ENCODE data around the gene YWHAE. TPM values are rescaled to one million over a fixed set of nuclear protein-coding genes. Genes with fewer than 3 reads are reported as not detected.
"Not testable (repeated sequence)": the region's sequence is repeated elsewhere in the genome, so short reads cannot be mapped to it uniquely, and the experiment has no call there.

The YWHAE gene
- total RNA-seq, 4 donors from 2014 or later = 553 to 1,135 (median 724) TPM

- H3K4me1 ChIP-seq = peaks cover 43 to 52% of the 10 kb centered on the region in 2 donors
- WGBS, 2 donors = 22 to 26% methylated on average over 2 of the region's 2 CpGs
- no peaks in the 10 kb centered on the region for H3K9me3 ChIP-seq
- no peaks in the 10 kb centered on the region for H3K27me3 ChIP-seq
- peak overlapping the region in 2 of 3 donors; percentile 66 to 83 for H3K4me3 ChIP-seq (replicated peaks in 1 of 3)
- H3K36me3 ChIP-seq = no peaks in the 10 kb centered on the region
- TF ChIP-seq POLR2A (IDR thresholded peaks at IDR 0.05) = no peak
- TF ChIP-seq, protein P1, sequence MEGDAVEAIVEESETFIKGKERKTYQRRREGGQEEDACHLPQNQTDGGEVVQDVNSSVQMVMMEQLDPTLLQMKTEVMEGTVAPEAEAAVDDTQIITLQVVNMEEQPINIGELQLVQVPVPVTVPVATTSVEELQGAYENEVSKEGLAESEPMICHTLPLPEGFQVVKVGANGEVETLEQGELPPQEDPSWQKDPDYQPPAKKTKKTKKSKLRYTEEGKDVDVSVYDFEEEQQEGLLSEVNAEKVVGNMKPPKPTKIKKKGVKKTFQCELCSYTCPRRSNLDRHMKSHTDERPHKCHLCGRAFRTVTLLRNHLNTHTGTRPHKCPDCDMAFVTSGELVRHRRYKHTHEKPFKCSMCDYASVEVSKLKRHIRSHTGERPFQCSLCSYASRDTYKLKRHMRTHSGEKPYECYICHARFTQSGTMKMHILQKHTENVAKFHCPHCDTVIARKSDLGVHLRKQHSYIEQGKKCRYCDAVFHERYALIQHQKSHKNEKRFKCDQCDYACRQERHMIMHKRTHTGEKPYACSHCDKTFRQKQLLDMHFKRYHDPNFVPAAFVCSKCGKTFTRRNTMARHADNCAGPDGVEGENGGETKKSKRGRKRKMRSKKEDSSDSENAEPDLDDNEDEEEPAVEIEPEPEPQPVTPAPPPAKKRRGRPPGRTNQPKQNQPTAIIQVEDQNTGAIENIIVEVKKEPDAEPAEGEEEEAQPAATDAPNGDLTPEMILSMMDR (IDR thresholded peaks at IDR 0.05) = no peak
- peak overlapping the region; percentile 96 to 99 (median 99) for H3K27ac ChIP-seq
- DNase-seq = no peak
- intact Hi-C loops (cut with DNase I) = no loop called here
Observed at GRCh38 chr17:1398028-1398427, 2.0 kb downstream of the YWHAE start.

GRCh38 chr17:1395876-1396665 is 4.0 kb downstream of the YWHAE start:
- H3K4me3 ChIP-seq (replicated peaks in 1 of 3); intact Hi-C loops (cut with DNase I); H3K27me3 ChIP-seq; H3K36me3 ChIP-seq; H3K9me3 ChIP-seq; DNase-seq: not testable (repeated sequence)
- peaks cover 62 to 70% of the 10 kb centered on the region in 2 donors for H3K4me1 ChIP-seq
- 90 to 93% methylated on average over 26 of the region's 26 CpGs for WGBS, 2 donors
- peak overlapping the region in 1 of 3 donors; percentile 99 for H3K27ac ChIP-seq

GRCh38 chr17:1391577-1391976 is 8.4 kb downstream of the YWHAE start:
- DNase-seq = no peak
- Histone ChIP-seq H3K4me3 (replicated peaks in 1 of 3) (no peak overlapping the region), H3K27me3 (no peaks in the 10 kb centered on the region), H3K36me3 (no peaks in the 10 kb centered on the region), H3K27ac (peak overlapping the region in 1 of 3 donors; percentile 34), H3K4me1 (peaks cover 73 to 83% of the 10 kb centered on the region in 2 donors), H3K9me3 (no peaks in the 10 kb centered on the region)
- intact Hi-C loops (cut with DNase I) = no loop called here
- TF ChIP-seq POLR2A (IDR thresholded peaks at IDR 0.05) = no peak
- TF ChIP-seq, protein P1 (IDR thresholded peaks at IDR 0.05) = no peak
- 88 to 97% methylated on average over 9 of the region's 9 CpGs for WGBS, 2 donors

DNA sequence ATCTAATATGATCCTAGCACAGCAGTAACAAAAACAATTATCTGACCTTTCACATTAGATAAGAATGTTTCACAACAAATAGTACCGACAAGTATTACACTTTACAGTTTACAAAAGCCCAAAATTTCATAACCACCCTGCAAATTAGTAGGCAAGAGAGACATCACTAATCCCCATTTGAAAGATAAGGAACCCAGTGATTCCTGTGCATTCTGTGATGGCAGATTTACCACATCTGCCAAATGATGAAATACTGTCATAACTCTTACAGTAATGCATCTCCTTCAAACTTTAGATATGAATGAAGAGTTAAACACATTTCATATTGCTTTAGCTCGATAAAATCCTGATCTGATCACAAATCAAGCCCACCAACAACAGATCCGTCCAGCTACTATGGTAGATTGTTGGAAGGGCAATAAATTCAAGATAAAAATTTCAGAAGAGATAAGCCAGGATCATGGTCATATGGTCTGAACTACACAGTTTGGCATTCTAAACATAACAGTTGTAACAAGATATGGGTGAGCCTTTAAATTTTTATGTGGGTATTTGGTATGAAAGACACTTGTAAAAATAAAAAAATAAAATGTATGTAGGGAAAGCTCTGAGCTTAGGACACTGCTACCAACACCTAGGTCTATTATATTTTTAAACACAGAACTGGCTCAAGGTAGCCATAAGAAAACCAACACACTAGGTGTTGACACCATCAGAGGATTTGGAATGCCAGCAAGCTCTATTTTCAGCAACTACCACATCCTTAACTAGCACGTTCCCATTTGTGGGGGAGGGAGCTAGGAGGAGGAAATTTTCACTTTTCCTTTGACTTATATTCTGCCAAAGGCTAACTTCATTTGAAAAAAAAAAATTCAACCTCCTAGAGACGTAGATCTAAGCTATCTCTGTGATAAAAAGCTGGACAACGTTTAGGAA is 9.3 kb downstream of the YWHAE start:
- Histone ChIP-seq H3K9me3 (no peaks in the 10 kb centered on the region), H3K27me3 (no peaks in the 10 kb centered on the region), H3K4me3 (replicated peaks in 1 of 3) (no peak overlapping the region), H3K36me3 (no peaks in the 10 kb centered on the region), H3K27ac (peak overlapping the region in 2 of 3 donors; percentile 15 to 34), H3K4me1 (peaks cover 78 to 90% of the 10 kb centered on the region in 2 donors)
- intact Hi-C loops (cut with DNase I) = no loop called here
- no peak for TF ChIP-seq POLR2A (IDR thresholded peaks at IDR 0.05)
- TF ChIP-seq, protein P1 (IDR thresholded peaks at IDR 0.05) = no peak
- no peak for DNase-seq
- WGBS, 2 donors = 38 to 47% methylated on average over 6 of the region's 6 CpGs

- H3K4me1 ChIP-seq = peaks cover 78 to 89% of the 10 kb centered on the region in 2 donors
- H3K36me3 ChIP-seq; H3K4me3 ChIP-seq (replicated peaks in 1 of 3); H3K27me3 ChIP-seq; H3K9me3 ChIP-seq: not testable (repeated sequence)
- peak in 1 of 2 donors; percentile 42 for DNase-seq
- peak overlapping the region in 2 of 3 donors; percentile 27 to 58 for H3K27ac ChIP-seq
- WGBS, 2 donors = 43 to 52% methylated on average over 22 of the region's 22 CpGs
- intact Hi-C loops (cut with DNase I) = loop anchor here (10.0 kb wide), 1 partner anchor 67 kb away; the partner anchor contains the start of gene CRK
Observed at GRCh38 chr17:1387490-1388227, 12.4 kb downstream of the YWHAE start.

- Histone ChIP-seq H3K27ac (peak overlapping the region; percentile 4 to 58 (median 27)), H3K4me1 (peaks cover 71 to 80% of the 10 kb centered on the region in 2 donors)
Observed at GRCh38 chr17:1386675-1387190, 13.3 kb downstream of the YWHAE start.

More at GRCh38 chr17:1386675-1387190, 13.3 kb downstream of the YWHAE start:
- H3K27me3 ChIP-seq; H3K4me3 ChIP-seq (replicated peaks in 1 of 3); H3K36me3 ChIP-seq; DNase-seq; H3K9me3 ChIP-seq: not testable (repeated sequence)
- intact Hi-C loops (cut with DNase I) = loop anchor here (10.0 kb wide), 1 partner anchor 68 kb away; the partner anchor contains the start of gene CRK
- WGBS, 2 donors = 80 to 86% methylated on average over 8 of the region's 8 CpGs
